GM08714 (cell line): ENCODE results near the gene ADSS2.
"Not testable (repeated sequence)": the region's sequence is repeated elsewhere in the genome, so short reads cannot be mapped to it uniquely, and the experiment has no call there.

ENCODE experiments used
- H3K4me3 ChIP-seq: fragments of 200-500 bp; sonication (Bioruptor generic); 2 replicates; pipeline ENCODE4 v1.5.1; 2014; ENCODE audit warnings: mild to moderate bottlenecking, low read length, inconsistent platforms
- ZNF274 ChIP-seq: IDR thresholded peaks from 2 replicates; pipeline ENCODE4 v1.6.1; 2012; ENCODE audit warnings: mild to moderate bottlenecking, low read depth, low read length

Gene ADSS2

GRCh38 chr1:244369256-244370057 is 82.3 kb downstream of the ADSS2 start:
- no peak overlapping the region for H3K4me3 ChIP-seq
- TF ChIP-seq ZNF274: no peak

- no peak for TF ChIP-seq ZNF274
- no peak overlapping the region for H3K4me3 ChIP-seq
Measured at GRCh38 chr1:244368279-244368678, 83.4 kb downstream of the ADSS2 start.

GRCh38 chr1:244367399-244368114 is 84.2 kb downstream of the ADSS2 start:
- TF ChIP-seq ZNF274: no peak
- H3K4me3 ChIP-seq: no peak overlapping the region

- no peak overlapping the region for H3K4me3 ChIP-seq
- no peak for TF ChIP-seq ZNF274
Measured at GRCh38 chr1:244365809-244366208, 85.9 kb downstream of the ADSS2 start.

GRCh38 chr1:244365262-244365661 is 86.4 kb downstream of the ADSS2 start:
- not testable (repeated sequence) for H3K4me3 ChIP-seq

GRCh38 chr1:244362476-244362875 is 89.2 kb downstream of the ADSS2 start:
- no peak overlapping the region for H3K4me3 ChIP-seq
- TF ChIP-seq ZNF274: no peak

- TF ChIP-seq ZNF274: no peak
- no peak overlapping the region for H3K4me3 ChIP-seq
Measured at GRCh38 chr1:244361764-244362473, 89.8 kb downstream of the ADSS2 start.
